ENCODE results near the gene UBE2M.

DNA sequence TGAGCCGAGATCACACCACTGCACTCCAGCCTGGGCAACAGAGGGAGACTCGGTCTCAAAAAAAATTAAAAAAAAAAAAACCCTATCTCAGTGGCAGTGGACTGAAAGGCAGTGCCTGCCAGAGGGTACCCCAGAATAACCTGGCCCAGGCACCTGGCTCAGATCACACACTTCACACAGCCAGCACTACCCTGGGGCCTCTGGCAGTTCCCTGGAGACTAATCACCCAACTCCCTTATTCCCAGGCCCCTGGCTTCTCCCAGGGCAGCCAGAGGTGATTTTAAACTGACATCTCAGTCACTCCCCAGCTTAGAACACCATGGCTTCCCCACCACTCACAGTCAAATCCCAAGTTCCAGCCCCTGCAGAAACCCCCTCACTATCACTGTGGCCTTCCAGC is 43.2 kb downstream of the UBE2M start:
- TF ChIP-seq, protein P1, sequence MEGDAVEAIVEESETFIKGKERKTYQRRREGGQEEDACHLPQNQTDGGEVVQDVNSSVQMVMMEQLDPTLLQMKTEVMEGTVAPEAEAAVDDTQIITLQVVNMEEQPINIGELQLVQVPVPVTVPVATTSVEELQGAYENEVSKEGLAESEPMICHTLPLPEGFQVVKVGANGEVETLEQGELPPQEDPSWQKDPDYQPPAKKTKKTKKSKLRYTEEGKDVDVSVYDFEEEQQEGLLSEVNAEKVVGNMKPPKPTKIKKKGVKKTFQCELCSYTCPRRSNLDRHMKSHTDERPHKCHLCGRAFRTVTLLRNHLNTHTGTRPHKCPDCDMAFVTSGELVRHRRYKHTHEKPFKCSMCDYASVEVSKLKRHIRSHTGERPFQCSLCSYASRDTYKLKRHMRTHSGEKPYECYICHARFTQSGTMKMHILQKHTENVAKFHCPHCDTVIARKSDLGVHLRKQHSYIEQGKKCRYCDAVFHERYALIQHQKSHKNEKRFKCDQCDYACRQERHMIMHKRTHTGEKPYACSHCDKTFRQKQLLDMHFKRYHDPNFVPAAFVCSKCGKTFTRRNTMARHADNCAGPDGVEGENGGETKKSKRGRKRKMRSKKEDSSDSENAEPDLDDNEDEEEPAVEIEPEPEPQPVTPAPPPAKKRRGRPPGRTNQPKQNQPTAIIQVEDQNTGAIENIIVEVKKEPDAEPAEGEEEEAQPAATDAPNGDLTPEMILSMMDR (IDR thresholded peaks at IDR 0.05 in 8 of 11, conservative IDR thresholded peaks at IDR 0.05 in 3 of 11): no peak
- TF ChIP-seq POLR2A (IDR thresholded peaks at IDR 0.05) (no peak), POLR2AphosphoS5 (IDR thresholded peaks at IDR 0.05) (no peak)
